ENCODE results near the gene OVOL2.
"Not testable (repeated sequence)": the region's sequence is repeated elsewhere in the genome, so short reads cannot be mapped to it uniquely, and the experiment has no call there.

The OVOL2 gene

GRCh38 chr20:18087054-18087453 lies 29.3 kb upstream of the OVOL2 start:
- no peak overlapping the region for H3K27ac ChIP-seq (ENCODE audit: low read depth, low read length)
- H3F3A ChIP-seq (ENCODE audit: control insufficient read depth, insufficient read depth): no peaks in the 10 kb centered on the region
- peaks cover 13% of the 10 kb centered on the region for H3K27me3 ChIP-seq (ENCODE audit: control insufficient read depth, low read length)
- no peaks in the 10 kb centered on the region for H3K9me3 ChIP-seq (ENCODE audit: control insufficient read depth, insufficient read depth, low read length)
- H3K79me2 ChIP-seq (ENCODE audit: control insufficient read depth, low read length): no peaks in the 10 kb centered on the region
- TF ChIP-seq EZH2phosphoT487 (IDR thresholded peaks at IDR 0.05; ENCODE audit: borderline replicate concordance, low read length) (no peak), CTCF (IDR thresholded peaks at IDR 0.05; ENCODE audit: low read depth, low read length, poor library complexity, severe bottlenecking) (no peak)
- no peak overlapping the region for H3K4me2 ChIP-seq (ENCODE audit: low read length)
- no peaks in the 10 kb centered on the region for H4K20me1 ChIP-seq (ENCODE audit: control insufficient read depth, insufficient read depth, low read depth, low read length)
- H3K9me2 ChIP-seq (replicated peaks; ENCODE audit: control insufficient read depth, low read length): no peaks in the 10 kb centered on the region; the same call in 1 of the 2 replicates
- no peak overlapping the region for H3K4me3 ChIP-seq (ENCODE audit: low read length)
- H3K4me1 ChIP-seq (ENCODE audit: control insufficient read depth, low read length): no peaks in the 10 kb centered on the region
- no peaks in the 10 kb centered on the region for H3K36me3 ChIP-seq (ENCODE audit: control insufficient read depth, low read length)

GRCh38 chr20:18080836-18081235 lies 23.1 kb upstream of the OVOL2 start:
- not testable (repeated sequence) for H3K9me2 ChIP-seq (replicated peaks; ENCODE audit: control insufficient read depth, low read length); H4K20me1 ChIP-seq (ENCODE audit: control insufficient read depth, insufficient read depth, low read depth, low read length); H3K36me3 ChIP-seq (ENCODE audit: control insufficient read depth, low read length); H3K27ac ChIP-seq (ENCODE audit: low read depth, low read length); H3K79me2 ChIP-seq (ENCODE audit: control insufficient read depth, low read length); H3K4me1 ChIP-seq (ENCODE audit: control insufficient read depth, low read length); H3K4me3 ChIP-seq (ENCODE audit: low read length); H3K4me2 ChIP-seq (ENCODE audit: low read length); H3F3A ChIP-seq (ENCODE audit: control insufficient read depth, insufficient read depth); H3K9me3 ChIP-seq (ENCODE audit: control insufficient read depth, insufficient read depth, low read length)
- peaks cover 14% of the 10 kb centered on the region for H3K27me3 ChIP-seq (ENCODE audit: control insufficient read depth, low read length)

- Histone ChIP-seq H3K9me3 (ENCODE audit: control insufficient read depth, insufficient read depth, low read length) (no peaks in the 10 kb centered on the region), H3K79me2 (ENCODE audit: control insufficient read depth, low read length) (no peaks in the 10 kb centered on the region), H3K4me3 (ENCODE audit: low read length) (no peak overlapping the region), H3F3A (ENCODE audit: control insufficient read depth, insufficient read depth) (no peaks in the 10 kb centered on the region), H3K36me3 (ENCODE audit: control insufficient read depth, low read length) (no peaks in the 10 kb centered on the region), H3K27ac (ENCODE audit: low read depth, low read length) (no peak overlapping the region), H3K27me3 (ENCODE audit: control insufficient read depth, low read length) (peaks cover 14% of the 10 kb centered on the region), H3K4me2 (ENCODE audit: low read length) (no peak overlapping the region), H3K9me2 (replicated peaks; ENCODE audit: control insufficient read depth, low read length) (no peaks in the 10 kb centered on the region; the same call in 1 of the 2 replicates), H3K4me1 (ENCODE audit: control insufficient read depth, low read length) (no peaks in the 10 kb centered on the region), H4K20me1 (ENCODE audit: control insufficient read depth, insufficient read depth, low read depth, low read length) (no peaks in the 10 kb centered on the region)
- no peak for TF ChIP-seq EZH2phosphoT487 (IDR thresholded peaks at IDR 0.05; ENCODE audit: borderline replicate concordance, low read length)
- no peak for TF ChIP-seq CTCF (IDR thresholded peaks at IDR 0.05; ENCODE audit: low read depth, low read length, poor library complexity, severe bottlenecking)
These were observed 22.1 kb upstream of the OVOL2 start for GRCh38 chr20:18079756-18080353.

DNA sequence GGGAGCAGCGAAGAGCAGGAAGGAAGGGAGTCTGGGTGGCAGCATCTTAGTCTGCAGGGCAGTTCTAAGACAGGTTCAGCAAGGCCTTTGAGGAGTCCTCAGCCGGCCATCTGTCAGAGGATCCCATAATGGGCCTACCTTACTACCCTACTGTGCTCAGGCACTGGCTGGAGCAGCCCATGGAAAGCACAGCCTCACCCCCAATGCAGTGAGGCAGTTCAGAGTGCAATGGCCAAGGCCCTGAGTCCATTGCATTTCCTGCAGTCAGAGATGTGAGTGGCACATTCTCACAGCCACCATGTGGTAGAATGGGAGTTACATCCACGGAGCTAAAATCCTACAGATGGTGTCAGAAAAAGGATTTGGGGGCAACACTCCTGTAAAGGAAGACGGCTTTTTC lies 19.4 kb upstream of the OVOL2 start:
- Histone ChIP-seq H3K36me3 (ENCODE audit: control insufficient read depth, low read length) (no peaks in the 10 kb centered on the region), H3K79me2 (ENCODE audit: control insufficient read depth, low read length) (no peaks in the 10 kb centered on the region), H3K27ac (ENCODE audit: low read depth, low read length) (no peak overlapping the region), H4K20me1 (ENCODE audit: control insufficient read depth, insufficient read depth, low read depth, low read length) (no peaks in the 10 kb centered on the region), H3K27me3 (ENCODE audit: control insufficient read depth, low read length) (peaks cover 2% of the 10 kb centered on the region), H3K4me1 (ENCODE audit: control insufficient read depth, low read length) (no peaks in the 10 kb centered on the region), H3K4me3 (ENCODE audit: low read length) (no peak overlapping the region), H3F3A (ENCODE audit: control insufficient read depth, insufficient read depth) (no peaks in the 10 kb centered on the region), H3K9me3 (ENCODE audit: control insufficient read depth, insufficient read depth, low read length) (no peaks in the 10 kb centered on the region), H3K9me2 (replicated peaks; ENCODE audit: control insufficient read depth, low read length) (no peaks in the 10 kb centered on the region), H3K4me2 (ENCODE audit: low read length) (no peak overlapping the region)
- no peak for TF ChIP-seq CTCF (IDR thresholded peaks at IDR 0.05; ENCODE audit: low read depth, low read length, poor library complexity, severe bottlenecking)
- TF ChIP-seq EZH2phosphoT487 (IDR thresholded peaks at IDR 0.05; ENCODE audit: borderline replicate concordance, low read length): no peak

All from DOHH2 (cell line).